Activated CD8-positive, alpha-beta memory T cell treated with anti-CD3 and anti-CD28 coated beads, Interleukin-2, amount 50 U/mL, for 24 hours (primary cell): Measurements from ENCODE around the gene PYCR2.
"Not testable (repeated sequence)": the region's sequence is repeated elsewhere in the genome, so short reads cannot be mapped to it uniquely, and the experiment has no call there.

Source experiments
- DNase-seq: peaks from one replicate; pipeline ENCODE4 v3.0.0-alpha.2; 2020; ENCODE audit errors: extremely low read depth

The PYCR2 gene

DNA sequence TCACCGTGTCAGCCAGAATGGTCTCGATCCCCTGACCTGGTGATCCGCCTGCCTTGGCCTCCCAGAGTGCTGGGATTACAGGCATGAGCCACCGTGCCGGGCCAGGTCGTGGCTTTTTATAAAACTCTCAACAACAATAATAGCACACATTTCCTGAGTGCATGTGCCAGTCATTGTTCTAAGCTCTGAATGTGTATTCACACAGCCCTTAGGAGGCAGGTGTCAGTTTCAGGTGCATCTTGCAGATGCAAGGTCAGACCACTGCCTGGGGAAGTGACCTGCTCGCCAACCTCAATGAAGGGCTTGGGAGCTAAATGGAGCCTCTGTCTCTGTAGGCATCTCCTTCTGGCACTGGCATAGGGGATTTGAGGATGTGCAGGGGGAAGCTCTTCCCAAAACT is 18.5 kb upstream of the PYCR2 start:
- no peak for DNase-seq

DNA sequence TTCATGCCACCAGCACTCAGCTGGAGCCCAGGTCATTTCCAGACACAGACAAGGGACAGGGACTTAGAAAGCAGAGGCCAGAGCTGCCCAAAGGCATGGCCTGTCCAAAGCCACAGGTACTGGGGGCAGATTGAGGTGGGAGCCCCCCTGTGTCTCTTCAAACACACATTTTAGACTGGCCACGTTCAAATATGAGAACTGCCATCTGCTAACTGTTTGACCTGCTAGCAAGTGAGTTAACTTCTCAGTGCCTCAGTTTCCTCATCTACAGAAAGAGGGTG is 17.8 kb upstream of the PYCR2 start:
- no peak for DNase-seq

DNA sequence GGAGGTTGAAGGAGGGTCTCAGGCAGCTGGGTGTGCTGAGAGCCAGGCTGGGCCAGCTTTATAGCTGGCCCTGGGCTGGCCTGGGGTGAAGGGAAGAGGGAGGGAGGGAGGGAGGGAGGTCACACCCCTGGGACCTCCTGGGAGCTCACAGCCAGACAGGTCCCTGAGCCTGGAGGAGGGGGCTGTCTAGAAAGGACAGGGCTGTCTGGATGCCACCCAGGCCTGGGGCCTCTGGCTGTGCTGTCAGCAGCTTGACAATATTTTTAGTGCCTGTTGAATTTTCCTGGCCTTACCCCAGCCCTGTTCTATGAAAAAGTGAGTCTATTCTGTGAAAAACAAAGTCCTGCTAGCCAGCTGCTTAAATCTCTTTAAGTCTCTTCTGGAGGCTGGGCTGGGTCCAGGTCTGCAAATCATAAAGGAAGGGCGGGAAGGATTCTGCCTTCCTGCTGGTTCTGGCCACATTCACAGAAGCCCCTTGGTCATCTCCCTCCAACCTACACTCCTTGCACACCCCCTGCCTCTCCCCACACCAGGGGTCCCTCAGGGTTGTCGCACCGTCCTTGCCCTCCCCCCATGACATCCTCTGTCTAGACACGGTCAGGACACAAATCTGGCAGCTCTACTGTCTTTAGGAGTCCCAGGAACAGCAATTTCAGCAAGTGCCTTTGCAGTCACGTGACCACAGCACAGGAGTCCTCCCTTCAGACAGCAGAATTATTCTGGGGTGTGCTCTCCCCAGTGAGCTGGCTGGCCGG is 17.3 kb upstream of the PYCR2 start, which contains the start of gene LEFTY2:
Gene LEFTY2, minus strand, starts transcription at position 34 of the 755 bp plus-strand sequence. CDS start 80 bp downstream, outside the sequence.
- no peak for DNase-seq

DNA sequence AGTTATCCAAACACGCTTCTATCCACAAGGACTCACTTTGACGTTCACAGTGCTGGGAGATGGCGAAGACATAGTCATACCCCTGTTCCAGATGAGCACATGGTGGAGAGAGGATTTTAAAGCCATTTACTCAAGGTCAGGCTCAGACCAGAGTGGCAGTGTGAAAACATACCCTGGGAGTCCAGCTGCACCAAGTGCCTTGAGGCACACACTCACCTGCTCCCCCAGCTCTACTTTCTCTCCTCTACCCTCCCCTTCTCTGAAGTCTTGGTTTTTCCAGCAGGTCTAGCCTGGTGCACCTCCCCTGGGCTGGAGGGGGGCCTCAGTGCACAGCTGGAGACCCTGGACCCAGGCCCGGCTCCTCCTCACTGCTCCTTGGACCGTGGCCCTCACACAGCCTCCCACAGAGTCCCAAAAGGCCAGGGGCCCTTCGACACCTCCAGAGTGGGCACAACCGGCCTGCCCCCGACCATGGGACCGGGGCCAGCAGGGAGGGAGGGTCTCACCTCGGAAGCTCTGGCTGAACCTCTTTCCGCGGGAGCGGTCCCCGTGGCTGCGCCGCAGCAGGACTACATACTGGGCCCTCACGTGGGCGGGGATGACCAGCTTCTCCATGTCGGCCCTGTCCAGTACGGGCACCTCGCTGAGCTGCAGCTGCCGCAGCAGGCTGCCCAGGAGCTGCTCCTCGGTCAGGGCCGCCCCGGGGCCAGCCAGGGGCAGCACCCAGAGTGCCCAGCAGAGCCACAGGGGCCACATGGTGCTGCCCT is 16.5 kb upstream of the PYCR2 start:
- DNase-seq: no peak

DNA sequence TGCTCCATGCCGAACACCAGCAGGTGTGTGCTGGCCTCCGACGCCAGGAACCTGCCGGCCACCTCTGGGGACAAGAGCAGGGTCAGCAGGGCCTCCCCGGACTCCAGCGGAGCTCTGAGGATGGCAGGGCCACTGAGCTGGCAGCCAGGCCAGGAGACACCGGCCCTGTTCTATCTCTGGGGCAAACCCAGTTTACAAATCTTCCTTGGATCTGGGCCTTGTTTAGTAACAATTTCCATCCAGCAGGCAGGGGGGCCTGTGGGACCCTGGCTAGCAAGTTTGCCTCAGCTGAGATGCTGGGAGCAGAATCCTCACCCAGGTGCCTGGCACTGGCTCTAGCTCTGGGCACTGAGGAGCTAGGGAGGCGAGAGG is 15.9 kb upstream of the PYCR2 start:
- not testable (repeated sequence) for DNase-seq

DNA sequence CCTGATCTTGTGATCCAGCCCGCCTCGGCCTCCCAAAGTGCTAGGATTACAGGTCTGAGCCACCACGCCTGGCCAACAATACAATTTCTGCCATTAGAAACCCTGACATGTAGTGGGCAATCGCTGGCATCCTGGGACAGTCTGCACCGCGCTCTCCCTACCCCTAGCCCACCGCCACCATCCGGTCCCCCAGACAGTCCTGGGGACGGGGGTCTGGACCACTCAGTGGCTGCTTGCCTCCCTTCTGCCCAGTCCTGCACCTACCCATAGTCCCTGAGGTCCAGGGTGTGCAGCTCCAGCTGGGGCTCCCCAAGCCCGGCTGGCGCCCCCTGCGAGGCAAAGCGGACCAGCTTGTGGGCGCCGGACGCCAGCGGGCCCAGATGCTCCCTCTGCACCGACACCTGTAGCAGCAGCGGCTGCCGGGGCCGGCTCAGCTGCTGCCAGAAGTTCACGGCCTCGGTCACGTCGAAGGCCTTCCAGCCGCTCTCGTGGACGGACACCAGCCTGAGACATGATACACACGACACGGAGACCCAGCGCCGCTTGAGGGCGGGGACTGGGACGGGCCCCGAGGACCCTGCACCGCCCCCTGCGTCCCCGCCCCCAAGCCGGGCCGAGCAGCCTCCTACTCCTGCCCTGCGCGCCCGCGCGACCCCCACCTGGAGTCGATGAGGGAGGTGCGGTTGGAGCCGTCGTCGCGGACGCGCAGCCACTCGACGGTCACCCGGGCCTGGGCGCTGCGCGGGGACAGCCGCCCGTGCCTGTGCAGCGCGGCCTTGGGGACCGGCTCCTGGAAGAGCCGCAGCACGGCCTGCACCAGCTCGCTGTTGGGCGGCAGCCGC is 15.3 kb upstream of the PYCR2 start:
- DNase-seq: not testable (repeated sequence)

DNA sequence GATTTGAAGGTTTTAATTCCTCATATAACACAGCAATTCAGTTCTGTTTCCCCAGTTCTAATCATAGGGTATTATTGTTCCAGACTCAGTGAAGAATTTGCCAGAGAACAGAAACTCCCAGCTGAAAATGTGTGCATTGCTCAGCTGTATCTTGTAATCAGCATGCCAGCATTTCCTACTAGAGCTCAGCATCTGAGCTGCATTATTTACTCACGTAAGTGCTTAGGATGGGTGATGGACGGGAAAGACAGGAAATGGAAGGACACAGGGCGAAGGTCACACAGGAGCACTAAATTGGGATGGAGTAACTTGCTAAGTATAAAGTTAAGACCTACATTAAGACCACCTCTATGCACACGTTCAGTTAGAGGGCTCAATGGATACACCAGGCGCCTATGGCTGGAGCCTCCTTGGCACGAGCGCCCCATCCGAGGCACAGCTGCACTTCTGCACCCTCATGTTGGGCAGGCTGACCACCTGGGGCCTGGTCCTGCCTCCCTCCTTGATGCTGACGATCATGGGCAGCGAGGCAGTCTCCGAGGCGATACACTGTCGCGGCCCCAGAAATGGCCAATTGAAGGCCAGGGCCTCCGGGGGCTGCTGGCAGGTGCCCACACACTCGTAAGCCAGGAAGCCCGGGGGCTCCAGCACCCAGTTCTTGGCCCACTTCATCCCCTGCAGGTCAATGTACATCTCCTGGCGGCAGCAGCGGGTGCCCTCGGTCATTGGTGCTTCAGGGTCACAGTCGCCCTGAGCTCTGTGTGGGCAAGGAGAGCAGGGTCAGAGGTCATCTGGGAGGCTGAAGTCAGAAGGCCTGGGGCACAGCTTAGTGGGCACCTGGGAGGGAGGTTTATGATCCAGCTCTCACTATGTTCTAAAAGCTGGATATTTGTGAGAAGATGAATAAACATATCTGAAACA is 13.3 kb upstream of the PYCR2 start:
- no peak for DNase-seq

DNA sequence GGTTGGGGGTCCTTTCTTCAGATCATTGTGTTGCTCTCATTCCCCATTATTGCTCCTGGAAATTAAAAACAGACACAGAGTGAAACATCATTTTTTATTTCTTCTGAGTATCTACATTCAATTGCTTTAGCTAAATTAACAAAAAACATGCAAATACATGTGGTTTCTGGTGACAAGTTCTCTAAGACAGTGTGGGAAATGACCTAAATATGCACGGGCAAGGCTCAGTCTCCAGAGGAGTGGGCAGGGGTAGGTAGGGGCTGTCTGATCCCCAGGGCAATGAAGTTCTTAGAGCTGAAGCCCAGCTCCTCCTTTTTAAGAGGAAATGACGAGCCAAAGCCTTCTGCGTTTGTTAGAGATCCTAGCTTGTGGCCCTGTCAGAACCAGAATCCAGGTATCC is 12.5 kb upstream of the PYCR2 start:
- no peak for DNase-seq

DNA sequence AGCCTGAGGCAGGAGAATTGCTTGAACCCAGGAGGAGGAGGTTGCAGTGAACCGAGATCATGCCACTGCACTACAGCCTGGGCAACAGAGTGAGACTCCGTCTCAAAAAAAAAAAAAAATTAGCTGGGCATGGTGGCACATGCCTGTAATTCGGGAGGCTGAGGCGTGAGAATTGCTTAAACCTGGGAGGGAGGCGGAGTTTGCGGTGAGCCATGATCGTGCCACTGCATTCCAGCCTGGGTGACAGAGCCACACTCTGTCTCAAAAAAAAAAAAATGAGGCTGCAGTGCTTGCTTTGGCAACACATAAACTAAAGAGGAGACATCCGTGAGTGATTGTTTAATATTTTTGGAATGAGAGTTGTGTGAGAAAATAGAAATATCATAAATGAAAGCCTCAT is 12.0 kb upstream of the PYCR2 start:
- not testable (repeated sequence) for DNase-seq

DNA sequence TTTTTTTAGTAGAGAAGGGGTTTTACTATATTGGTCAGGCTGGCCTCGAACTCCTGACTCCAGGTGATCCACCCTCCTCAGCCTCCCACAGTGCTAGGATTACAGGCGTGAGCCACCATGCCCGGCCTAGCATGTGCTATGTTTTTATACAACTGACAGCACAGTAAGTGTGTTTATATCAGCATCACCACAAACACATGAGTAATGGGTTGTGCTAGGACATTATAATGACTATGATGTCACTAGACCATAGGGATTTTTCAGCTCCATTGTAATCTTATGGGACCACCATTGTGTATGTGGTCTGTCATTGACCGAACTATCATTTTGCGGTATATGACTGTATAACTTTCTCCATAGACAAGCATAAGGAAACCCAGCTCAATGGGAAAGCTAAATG is 10.7 kb upstream of the PYCR2 start:
- no peak for DNase-seq

DNA sequence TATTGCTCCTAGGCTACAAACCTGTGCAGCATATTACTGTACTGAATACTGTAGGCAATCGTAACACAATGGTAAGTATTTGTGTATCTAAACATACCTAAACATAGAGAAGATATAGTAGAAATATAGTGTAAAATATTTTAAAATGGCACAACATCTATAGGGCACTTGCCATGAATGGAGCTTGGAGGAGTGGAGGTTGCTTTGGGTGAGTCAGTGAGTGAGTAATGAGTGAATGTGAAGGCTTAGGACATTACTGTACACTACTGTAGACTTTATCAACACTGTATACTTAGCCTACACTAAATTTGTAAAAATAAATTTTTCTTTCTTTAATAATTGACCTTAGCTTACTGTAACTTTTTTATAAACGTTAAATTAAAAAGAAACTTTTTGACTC is 9.0 kb upstream of the PYCR2 start:
- no peak for DNase-seq

DNA sequence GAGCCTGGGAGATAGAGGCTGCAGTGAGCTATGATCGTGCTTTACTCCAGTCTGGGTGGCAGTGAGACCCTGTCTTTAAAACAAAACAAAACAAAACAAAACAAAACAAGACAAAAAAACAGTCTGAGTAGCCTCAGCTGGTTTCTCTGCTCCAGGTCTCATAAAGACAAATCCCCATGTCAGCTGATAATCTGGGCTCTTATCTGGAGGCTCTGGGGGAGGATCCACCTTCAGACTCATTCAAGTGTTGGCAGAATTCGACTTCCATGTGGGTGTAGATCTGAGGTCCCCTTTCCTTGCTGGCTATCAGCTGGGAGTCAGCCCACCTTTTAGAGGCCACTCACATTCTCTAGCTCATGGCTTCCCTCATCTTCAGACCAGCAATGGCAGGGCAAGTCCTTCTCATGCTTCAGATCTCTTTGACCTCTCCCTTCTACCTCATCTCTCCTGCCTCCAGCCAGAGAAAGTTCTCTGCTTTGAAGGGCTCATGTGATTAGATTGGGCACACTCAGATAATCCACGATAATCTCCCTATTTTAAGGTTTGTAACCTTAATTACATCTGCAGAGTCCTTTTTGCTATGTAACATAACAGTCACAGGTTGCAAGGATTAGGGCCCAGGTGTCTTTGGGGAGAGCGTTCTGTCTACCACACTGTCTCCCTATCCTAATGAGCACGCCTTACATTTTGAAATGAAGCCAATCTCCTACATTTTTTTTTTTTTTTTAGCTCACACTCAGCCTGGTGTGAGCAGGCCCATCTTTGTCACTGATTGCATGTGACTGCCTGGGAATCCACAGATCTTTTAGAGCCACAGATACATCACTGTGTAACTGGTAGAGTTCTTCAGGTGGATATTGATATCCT is 7.5 kb upstream of the PYCR2 start:
- no peak for DNase-seq

DNA sequence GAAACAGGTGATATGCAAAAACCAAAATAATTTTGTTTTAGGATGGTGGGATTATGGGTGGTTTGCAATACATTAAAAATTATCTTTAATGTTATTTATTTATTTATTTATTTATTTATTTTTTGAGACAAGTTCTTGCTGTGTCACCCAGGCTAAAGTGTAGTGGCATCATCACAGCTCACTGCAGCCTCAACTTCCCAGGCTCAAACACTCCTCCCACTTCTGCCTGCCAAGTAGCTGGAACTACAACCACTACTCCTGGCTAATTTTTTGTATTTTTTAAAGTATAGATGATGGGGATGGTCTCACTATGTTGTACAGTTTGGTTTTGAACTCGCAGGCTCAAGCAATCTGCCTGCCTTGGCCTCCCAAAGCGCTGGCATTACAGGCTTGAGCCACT is 6.5 kb upstream of the PYCR2 start:
- no peak for DNase-seq

DNA sequence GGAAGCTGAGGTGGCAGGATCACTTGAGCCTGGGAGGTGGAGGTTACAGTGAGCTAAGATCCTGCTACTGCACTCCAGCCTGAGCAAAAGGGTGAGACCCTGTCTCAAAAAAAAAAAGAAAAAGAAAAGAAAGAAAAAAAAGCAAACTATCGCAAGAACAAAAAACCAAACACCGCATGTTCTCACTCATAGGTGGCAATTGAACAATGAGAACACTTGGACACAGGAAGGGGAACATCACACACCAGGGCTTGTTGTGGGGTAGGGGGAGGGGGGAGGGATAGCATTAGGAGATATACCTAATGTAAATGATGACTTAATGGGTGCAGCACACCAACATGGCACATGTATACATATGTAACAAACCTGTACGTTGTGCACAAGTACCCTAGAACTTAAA is 5.4 kb upstream of the PYCR2 start:
- not testable (repeated sequence) for DNase-seq

DNA sequence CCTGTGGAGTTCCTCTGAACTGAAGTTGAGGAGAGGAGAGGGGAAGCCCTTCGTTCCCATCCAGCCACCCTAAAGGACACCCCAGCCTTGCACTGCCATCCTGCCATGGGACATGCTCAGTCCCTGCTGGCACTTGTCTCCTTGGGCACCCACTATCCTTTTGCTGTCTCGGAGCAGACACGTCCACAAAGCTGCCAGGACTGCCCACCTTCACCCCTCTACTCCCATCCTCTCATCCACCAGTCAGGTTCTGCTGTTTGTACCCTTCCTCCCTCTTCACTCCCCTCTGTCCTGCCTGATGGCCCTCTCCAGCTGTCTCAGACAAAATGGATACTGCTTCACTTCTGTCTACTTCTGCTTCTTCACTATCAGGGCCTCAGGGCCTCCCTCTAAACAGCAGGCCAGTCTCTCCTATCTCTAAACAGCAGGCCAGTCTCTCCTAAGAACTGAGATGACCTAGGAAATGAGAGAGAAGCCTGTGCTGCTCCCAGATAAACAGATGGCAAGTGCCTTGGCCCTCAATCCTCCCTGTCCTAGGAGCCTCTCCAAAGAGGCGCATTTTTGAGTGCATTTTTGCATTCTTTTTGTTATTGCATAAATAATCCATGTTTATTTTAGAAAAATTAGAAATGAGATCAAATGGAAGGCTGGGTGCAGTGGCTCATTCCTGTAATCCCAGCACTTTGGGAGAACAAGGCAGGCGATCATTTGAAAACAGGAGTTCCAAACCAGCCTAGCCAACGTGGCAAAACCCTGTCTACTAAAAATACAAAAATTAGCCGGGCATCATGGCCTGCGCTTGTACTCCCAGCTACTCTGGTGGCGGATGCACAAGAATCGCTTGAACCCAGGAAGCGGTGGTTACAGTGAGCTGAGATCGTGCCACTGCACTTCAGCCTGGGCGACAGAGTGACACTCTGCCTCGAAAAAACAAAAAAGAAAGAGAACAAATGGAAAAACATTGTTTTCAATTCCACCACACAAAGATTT is 4.4 kb upstream of the PYCR2 start:
- no peak for DNase-seq

DNA sequence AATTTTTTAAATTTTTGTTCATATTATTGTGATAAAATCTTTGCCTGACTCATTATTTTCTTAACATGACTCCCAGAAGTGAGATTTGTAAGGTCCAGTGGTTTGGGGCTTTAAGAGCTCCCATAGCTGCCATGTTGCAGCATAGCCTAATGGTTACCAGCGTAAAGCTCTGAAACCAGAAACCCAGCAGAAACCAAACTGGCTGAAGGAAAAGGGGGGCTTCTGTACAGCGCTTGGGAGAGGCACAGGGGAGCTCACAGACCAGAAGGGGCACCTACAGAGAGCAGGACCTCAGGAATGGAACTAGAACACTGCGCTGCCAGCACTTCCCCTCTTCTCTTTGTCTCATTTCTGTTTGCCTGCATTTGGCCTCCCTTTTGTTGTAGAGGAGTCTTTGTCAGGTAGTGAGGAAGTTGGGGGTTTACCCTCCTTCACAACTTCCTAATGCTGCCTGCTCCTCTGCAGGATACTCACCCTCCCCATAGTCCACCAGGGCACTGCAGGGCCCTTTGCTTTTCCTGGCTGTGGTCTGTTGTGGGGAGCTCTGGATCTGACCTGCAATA is 2.6 kb upstream of the PYCR2 start:
- no peak for DNase-seq

DNA sequence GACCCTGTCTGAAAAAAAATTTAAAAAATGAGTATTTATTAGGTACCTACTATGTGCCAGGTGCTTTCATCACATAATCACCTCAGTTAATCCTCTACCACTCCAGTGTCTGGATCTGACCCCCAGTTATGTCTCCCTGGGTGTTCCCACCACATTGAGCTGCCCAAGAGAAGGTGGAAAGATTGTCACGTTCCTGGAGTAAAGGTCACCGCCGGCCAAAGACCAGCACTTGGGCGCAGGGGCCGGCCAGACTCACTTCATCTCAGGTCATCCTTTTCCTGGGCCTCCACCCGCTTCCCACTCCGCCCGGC is 714 bp downstream of the PYCR2 start:
- DNase-seq: no peak

DNA sequence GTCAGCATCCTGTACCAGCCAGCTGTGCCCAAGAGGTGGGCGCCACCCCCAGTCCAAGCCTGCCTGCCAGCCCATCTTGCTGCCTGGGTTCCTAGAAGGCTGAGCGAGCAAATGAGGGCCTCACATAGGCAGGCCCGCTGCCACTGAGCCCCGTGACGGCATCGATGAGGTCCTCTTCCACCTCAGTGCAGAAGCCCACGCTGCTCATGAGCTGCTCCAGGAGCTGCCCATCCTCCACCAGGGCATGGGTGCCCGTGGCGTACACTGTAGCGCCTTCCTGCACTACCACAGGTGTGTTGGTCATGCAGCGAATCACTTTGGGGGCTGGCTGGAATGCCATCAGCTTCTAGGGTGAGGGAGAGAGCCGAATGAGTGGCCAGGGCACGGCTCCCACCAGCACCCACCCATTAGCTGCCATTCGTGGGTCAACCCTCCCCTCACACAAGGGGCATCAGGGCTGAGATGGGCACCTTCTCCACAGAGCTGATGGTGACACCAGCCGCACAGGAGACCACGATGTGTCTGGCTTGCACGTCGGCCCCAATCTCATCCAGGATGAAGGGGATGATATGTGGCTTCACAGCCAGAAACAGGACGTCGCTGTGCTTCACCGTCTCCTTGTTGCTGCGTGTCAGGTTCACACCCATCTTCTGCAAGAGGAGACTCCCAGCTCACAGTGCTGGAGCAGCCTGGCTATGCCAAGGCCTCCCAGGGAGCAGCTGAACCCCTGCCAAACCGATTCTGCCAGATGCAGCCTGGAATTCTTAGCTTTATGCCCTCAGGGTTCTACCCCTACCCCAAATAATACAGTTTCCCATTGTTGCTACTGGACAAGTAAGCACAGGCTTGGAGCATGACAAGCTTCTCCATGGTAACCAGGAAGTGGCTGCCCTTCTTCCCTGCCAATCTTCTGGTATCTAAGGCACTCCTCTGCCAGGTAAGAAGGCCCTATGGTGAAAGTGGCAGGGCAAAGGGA is 2.0 kb downstream of the PYCR2 start:
- DNase-seq: no peak
